SK-N-DZ (cell line): ENCODE measurements around the gene FZD10. TPM values are rescaled to one million over a fixed set of nuclear protein-coding genes. Genes with fewer than 3 reads are reported as not detected.

Experiments used
- DNase-seq: peaks from one replicate; pipeline ENCODE4 v3.0.0-alpha.2; 2015; ENCODE audit warnings: low spot score
- polyA plus RNA-seq, 2 experiments: library from polyadenylated mRNA; depleted of rRNA; stranded (reverse); fragments of >200 nt; gene quantifications; 2 replicates each; pipeline ENCODE4 v1.2.3, GENCODE V29; 2014

The FZD10 gene
- polyA plus RNA-seq (2014; cell fraction: cytosol; rRNA removed) = 0.24 TPM in 1 of 2 replicates, not detected in the other
- not detected in 2 replicates for polyA plus RNA-seq (2014; cell fraction: nucleus; rRNA removed)

- no peak for DNase-seq
Measured at GRCh38 chr12:130162267-130162666, at the start of gene FZD10. TSS of gene FZD10 (plus strand) at chr12:130162464. CDS start at chr12:130162943, 479 bp downstream.

GRCh38 chr12:130114952-130115351 is 47.3 kb upstream of the FZD10 start:
- DNase-seq = no peak

GRCh38 chr12:130115646-130116045 is 46.6 kb upstream of the FZD10 start:
- DNase-seq = no peak

GRCh38 chr12:130116791-130117190 is 45.5 kb upstream of the FZD10 start:
- DNase-seq = no peak

GRCh38 chr12:130117233-130117632 is 45.0 kb upstream of the FZD10 start:
- DNase-seq = no peak

GRCh38 chr12:130117701-130118100 is 44.6 kb upstream of the FZD10 start:
- no peak for DNase-seq

GRCh38 chr12:130118181-130118580 is 44.1 kb upstream of the FZD10 start:
- no peak for DNase-seq

- no peak for DNase-seq
Measured at GRCh38 chr12:130119241-130119861, 42.9 kb upstream of the FZD10 start.

GRCh38 chr12:130120012-130120805 is 42.1 kb upstream of the FZD10 start:
- DNase-seq = no peak

- no peak for DNase-seq
Measured at GRCh38 chr12:130121226-130122000, 40.9 kb upstream of the FZD10 start.

- DNase-seq = no peak
Measured at GRCh38 chr12:130122356-130122755, 39.9 kb upstream of the FZD10 start.

- no peak for DNase-seq
Measured at GRCh38 chr12:130124106-130124505, 38.2 kb upstream of the FZD10 start.

- no peak for DNase-seq
Measured at GRCh38 chr12:130124605-130125244, 37.5 kb upstream of the FZD10 start.

GRCh38 chr12:130126023-130126432 is 36.2 kb upstream of the FZD10 start:
- no peak for DNase-seq

- DNase-seq = no peak
Measured at GRCh38 chr12:130127532-130127911, 34.7 kb upstream of the FZD10 start.

GRCh38 chr12:130127912-130128789 is 34.1 kb upstream of the FZD10 start:
- DNase-seq = no peak

- DNase-seq = no peak
Measured at GRCh38 chr12:130128790-130129735, 33.2 kb upstream of the FZD10 start.

GRCh38 chr12:130130346-130130745 is 31.9 kb upstream of the FZD10 start:
- no peak for DNase-seq

- no peak for DNase-seq
Measured at GRCh38 chr12:130131025-130131424, 31.2 kb upstream of the FZD10 start.

- DNase-seq = no peak
Measured at GRCh38 chr12:130131801-130132200, 30.5 kb upstream of the FZD10 start.
